ENCODE measurements around the gene STK38. TPM values are rescaled to one million over a fixed set of nuclear protein-coding genes. Genes with fewer than 3 reads are reported as not detected.

The STK38 gene
- total and polyA plus RNA-seq, 4 donors, result 9.3 to 21.8 (median 12.3) TPM

GRCh38 chr6:36523451-36523850 lies 23.8 kb downstream of the STK38 start:
- peak overlapping the region; percentile 68 to 89 for H3K27ac ChIP-seq (ENCODE audit: low read depth in 1 of 2, low read length in 2 of 2)
- H3K4me3 ChIP-seq (ENCODE audit: low read depth in 1 of 3, low read length in 3 of 3), result peak overlapping the region in 1 of 3 donors; percentile 11
- peaks cover 1 to 13% (median 9%) of the 10 kb centered on the region in 4 donors for H3K36me3 ChIP-seq (ENCODE audit: control insufficient read depth in 4 of 4, insufficient read depth in 3 of 4, low read depth in 1 of 4, low read length in 3 of 4)
- DNase-seq (ENCODE audit: low spot score), result no peak
- 35% methylated on average over 8 of the region's 8 CpGs for WGBS
- H3K9ac ChIP-seq (ENCODE audit: low read depth in 1 of 2, low read length in 2 of 2), result peak overlapping the region in 1 of 2 donors; percentile 76
- H3K9me3 ChIP-seq (ENCODE audit: control insufficient read depth in 4 of 4, low read length in 3 of 4), result no peaks in the 10 kb centered on the region
- H3K4me1 ChIP-seq (ENCODE audit: control insufficient read depth in 4 of 4, insufficient read depth in 4 of 4, low read length in 3 of 4), result peaks cover 6 to 25% (median 20%) of the 10 kb centered on the region in 4 donors
- TF ChIP-seq YY1 (IDR thresholded peaks at IDR 0.05), result peak; percentile 73
- TF ChIP-seq HNF4A (conservative IDR thresholded peaks at IDR 0.05), result peak; percentile 75 to 77
- peak; percentile 42 to 62 for TF ChIP-seq JUND (IDR thresholded peaks at IDR 0.05)
- TF ChIP-seq RXRA (IDR thresholded peaks at IDR 0.05), result peak; percentile 62 to 74
- no peak for TF ChIP-seq ZBTB33 (IDR thresholded peaks at IDR 0.05)
- TF ChIP-seq ATF3 (IDR thresholded peaks at IDR 0.05), result peak; percentile 72
- TF ChIP-seq HNF4G (IDR thresholded peaks at IDR 0.05), result peak; percentile 37
- TF ChIP-seq TAF1 (conservative IDR thresholded peaks at IDR 0.05), result peak; percentile 34
- peak in 1 of 2 donors; percentile 1 for TF ChIP-seq EGR1 (IDR thresholded peaks at IDR 0.05; ENCODE audit: low read depth in 2 of 2)
- peak; percentile 11 for TF ChIP-seq MAX (IDR thresholded peaks at IDR 0.05)
- TF ChIP-seq REST (IDR thresholded peaks at IDR 0.05), result no peak
- TF ChIP-seq NR2F2 (IDR thresholded peaks at IDR 0.05), result peak; percentile 46
- TF ChIP-seq, protein P1, sequence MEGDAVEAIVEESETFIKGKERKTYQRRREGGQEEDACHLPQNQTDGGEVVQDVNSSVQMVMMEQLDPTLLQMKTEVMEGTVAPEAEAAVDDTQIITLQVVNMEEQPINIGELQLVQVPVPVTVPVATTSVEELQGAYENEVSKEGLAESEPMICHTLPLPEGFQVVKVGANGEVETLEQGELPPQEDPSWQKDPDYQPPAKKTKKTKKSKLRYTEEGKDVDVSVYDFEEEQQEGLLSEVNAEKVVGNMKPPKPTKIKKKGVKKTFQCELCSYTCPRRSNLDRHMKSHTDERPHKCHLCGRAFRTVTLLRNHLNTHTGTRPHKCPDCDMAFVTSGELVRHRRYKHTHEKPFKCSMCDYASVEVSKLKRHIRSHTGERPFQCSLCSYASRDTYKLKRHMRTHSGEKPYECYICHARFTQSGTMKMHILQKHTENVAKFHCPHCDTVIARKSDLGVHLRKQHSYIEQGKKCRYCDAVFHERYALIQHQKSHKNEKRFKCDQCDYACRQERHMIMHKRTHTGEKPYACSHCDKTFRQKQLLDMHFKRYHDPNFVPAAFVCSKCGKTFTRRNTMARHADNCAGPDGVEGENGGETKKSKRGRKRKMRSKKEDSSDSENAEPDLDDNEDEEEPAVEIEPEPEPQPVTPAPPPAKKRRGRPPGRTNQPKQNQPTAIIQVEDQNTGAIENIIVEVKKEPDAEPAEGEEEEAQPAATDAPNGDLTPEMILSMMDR (IDR thresholded peaks at IDR 0.05; ENCODE audit: low read depth, low read length, missing input control), result no peak
- peak; percentile 74 for TF ChIP-seq SP1 (IDR thresholded peaks at IDR 0.05)
- H3K27me3 ChIP-seq (ENCODE audit: control insufficient read depth in 4 of 4, insufficient read depth in 4 of 4, low read length in 3 of 4), result no peaks in the 10 kb centered on the region

- Histone ChIP-seq H3K27ac (ENCODE audit: low read depth in 1 of 2, low read length in 2 of 2) (no peak overlapping the region), H3K9ac (ENCODE audit: low read depth in 1 of 2, low read length in 2 of 2) (no peak overlapping the region), H3K9me3 (ENCODE audit: control insufficient read depth in 4 of 4, low read length in 3 of 4) (no peaks in the 10 kb centered on the region), H3K4me3 (ENCODE audit: low read depth in 1 of 3, low read length in 3 of 3) (no peak overlapping the region), H3K27me3 (ENCODE audit: control insufficient read depth in 4 of 4, insufficient read depth in 4 of 4, low read length in 3 of 4) (no peaks in the 10 kb centered on the region), H3K36me3 (ENCODE audit: control insufficient read depth in 4 of 4, insufficient read depth in 3 of 4, low read depth in 1 of 4, low read length in 3 of 4) (peaks cover 1 to 14% (median 10%) of the 10 kb centered on the region in 4 donors), H3K4me1 (ENCODE audit: control insufficient read depth in 4 of 4, insufficient read depth in 4 of 4, low read length in 3 of 4) (peaks cover 4 to 31% (median 29%) of the 10 kb centered on the region in 4 donors)
- TF ChIP-seq HNF4G (IDR thresholded peaks at IDR 0.05), result no peak
- no peak for TF ChIP-seq JUND (IDR thresholded peaks at IDR 0.05)
- no peak for TF ChIP-seq ZBTB33 (IDR thresholded peaks at IDR 0.05)
- TF ChIP-seq RXRA (IDR thresholded peaks at IDR 0.05), result no peak
- TF ChIP-seq MAX (IDR thresholded peaks at IDR 0.05), result no peak
- TF ChIP-seq NR2F2 (IDR thresholded peaks at IDR 0.05), result no peak
- no peak for TF ChIP-seq SP1 (IDR thresholded peaks at IDR 0.05)
- no peak for TF ChIP-seq HNF4A (conservative IDR thresholded peaks at IDR 0.05)
- TF ChIP-seq EGR1 (IDR thresholded peaks at IDR 0.05; ENCODE audit: low read depth in 2 of 2), result no peak
- no peak for TF ChIP-seq FOXA2 (IDR thresholded peaks at IDR 0.05)
- no peak for TF ChIP-seq FOXA1 (IDR thresholded peaks at IDR 0.05)
- TF ChIP-seq ATF3 (IDR thresholded peaks at IDR 0.05), result no peak
- TF ChIP-seq YY1 (IDR thresholded peaks at IDR 0.05), result no peak
- no peak for TF ChIP-seq TAF1 (conservative IDR thresholded peaks at IDR 0.05)
- TF ChIP-seq REST (IDR thresholded peaks at IDR 0.05), result no peak
- no peak for DNase-seq (ENCODE audit: low spot score)
Observed at GRCh38 chr6:36519352-36519751, 27.9 kb downstream of the STK38 start.

All from liver (tissue), 9 donors.